ENCODE measurements around the gene SORL1.
"Not testable (repeated sequence)": the region's sequence is repeated elsewhere in the genome, so short reads cannot be mapped to it uniquely, and the experiment has no call there.

Gene SORL1

DNA sequence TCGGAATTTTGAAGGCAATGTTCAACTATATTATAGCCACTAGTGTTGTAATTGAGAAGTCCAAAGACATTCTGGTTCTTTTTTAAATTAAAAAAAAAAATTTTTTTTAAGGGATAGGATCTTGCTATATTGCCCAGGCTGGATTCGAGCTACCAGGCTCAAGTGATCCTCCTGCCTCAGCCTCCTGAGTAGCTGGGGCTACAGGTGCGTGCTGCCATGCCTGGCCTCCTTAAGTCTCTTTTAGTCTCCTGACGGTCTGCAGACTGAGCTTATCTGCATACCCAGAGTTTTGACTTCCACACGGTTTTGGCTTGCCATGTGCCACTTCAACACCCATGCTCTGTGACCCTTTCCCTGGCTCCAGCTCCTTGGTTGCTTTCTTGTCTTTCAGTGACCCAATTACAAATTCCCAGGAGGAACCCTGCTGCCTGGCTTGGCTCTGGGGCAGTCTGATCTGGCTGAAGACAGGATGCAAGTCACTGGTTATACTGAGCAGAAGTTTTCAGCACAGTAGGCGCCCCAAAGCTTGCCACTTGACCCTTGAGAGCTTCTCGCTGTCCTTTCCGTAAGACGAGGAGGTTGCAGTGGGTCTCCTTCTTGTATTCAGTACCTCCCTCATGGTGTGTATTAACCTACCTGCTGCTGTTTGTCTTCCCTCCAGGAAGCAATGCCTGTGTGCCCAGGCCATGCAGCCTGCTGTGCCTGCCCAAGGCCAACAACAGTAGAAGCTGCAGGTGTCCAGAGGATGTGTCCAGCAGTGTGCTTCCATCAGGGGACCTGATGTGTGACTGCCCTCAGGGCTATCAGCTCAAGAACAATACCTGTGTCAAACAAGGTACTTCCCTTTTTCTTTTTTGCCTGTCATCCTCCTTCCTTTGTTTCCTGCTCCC lies 114.4 kb downstream of the SORL1 start:
- DNase-seq: no peak

DNA sequence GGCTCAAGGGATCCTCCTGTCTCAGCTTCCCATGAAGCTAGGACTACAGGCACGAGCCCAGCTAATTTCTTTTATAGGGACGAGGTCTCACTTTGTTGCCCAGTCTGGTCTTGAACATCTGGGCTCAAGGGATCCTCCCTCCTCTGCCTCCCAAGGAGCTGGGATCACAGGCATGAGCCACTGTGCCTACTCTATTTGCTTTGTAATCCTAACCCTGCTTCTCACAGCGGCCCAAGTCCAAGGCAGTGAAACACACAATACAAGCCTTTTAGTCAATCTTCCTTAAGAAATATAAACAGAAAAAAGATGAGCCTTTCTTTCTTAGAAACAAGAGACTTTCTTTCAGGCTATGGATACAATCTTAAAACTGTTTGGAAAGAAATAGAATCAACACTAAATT lies 115.9 kb downstream of the SORL1 start:
- DNase-seq: no peak

DNA sequence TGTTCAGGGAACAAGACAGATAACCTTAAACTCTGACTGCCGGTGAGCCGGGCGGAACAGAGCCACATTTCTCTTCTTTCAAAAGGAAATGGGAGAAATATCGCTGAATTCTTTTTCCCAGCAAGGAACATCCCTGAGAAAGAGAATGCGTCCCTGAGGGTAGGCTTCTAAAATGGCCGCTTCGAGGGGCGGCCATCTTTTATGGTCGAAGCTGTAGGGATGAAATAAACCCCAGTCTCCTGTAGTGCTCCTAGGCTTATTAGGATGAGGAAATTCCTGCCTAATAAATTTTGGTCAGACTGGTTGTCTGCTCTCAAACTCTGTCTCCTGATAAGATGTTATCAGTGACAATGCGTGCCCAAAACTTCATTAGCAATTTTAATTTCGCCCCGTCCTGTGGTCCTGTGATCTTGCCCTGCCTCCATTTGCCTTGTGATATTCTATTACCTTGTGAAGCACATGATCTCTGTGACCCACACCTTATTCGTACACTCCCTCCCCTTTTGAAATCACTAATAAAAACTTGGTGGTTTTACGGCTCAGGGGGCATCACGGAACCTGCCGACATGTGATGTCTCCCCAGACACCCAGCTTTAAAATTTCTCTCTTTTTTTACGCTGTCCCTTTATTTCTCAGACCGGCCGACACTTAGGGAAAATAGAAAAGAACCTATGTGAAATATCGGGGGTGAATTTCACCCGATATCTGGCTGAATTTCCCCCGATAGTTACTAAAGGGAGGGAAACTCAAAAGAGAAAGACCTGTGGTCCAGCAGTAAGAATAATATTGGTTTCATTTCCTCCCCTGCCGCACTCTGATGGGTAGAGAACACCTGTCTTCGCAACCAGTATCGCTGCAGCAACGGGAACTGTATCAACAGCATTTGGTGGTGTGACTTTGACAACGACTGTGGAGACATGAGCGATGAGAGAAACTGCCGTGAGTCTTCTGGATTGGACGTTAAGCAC lies 117.5 kb downstream of the SORL1 start:
- DNase-seq: not testable (repeated sequence)

DNA sequence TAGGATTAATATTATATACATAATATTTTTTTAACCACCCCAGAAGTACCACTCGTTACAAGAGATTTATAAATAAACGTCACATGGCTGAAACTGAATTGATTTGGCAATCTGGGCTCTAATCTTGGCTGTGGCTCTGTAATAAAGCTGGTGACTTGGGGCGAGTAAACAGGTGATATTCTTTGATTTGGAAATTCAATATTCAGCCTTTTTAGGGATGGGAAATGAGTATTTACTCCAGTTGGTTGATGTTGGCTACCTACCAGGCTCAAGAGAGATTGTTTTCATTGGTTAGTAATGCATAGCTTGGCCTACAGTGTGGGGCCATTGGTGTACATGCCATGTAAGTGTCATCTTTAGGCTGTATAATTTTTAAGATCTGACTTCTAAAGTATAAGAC lies 118.3 kb downstream of the SORL1 start:
- DNase-seq: no peak

DNA sequence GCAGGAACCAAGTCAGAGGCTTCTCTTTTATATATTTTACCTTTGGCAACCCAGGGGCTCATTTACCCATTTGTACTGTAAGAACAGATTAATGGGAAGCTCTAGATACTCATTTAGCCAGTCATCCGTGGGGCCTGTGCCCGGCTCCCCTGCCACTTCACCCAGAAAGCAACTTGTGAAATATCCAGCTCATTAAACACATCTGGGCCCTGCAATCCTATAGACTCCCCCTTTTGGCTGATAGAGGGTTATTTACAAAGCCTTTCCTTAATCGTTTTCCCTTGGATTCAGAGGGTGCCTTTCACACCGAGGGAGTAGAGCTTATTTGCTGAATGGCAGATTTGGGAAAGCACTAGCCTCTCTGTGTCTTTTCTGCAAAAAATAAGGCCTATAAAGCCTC lies 119.4 kb downstream of the SORL1 start:
- DNase-seq: no peak

DNA sequence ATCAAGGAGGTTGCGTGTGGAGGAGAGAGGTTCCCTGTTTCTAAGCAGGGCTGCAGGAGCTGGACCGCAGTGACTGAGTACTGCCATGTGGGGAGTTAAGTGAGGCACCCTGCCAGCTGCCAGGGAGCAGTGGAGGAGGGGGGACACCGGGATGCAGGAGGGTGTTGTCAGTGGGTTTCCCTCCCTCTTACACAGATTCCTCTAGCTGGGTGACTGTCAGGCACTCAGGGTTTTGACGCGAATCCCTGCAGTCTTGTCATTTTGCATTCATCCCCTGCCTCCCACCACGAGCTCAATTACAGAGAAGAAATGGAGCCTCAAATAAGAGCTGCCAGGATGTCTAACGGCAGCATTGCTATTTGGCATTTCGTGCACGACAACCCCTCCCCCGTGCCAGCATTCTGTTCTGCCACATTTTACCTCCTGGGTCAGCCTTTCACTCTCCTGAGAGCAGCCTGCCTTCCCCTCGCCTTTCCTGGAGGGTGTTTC lies 120.5 kb downstream of the SORL1 start:
- no peak for DNase-seq

DNA sequence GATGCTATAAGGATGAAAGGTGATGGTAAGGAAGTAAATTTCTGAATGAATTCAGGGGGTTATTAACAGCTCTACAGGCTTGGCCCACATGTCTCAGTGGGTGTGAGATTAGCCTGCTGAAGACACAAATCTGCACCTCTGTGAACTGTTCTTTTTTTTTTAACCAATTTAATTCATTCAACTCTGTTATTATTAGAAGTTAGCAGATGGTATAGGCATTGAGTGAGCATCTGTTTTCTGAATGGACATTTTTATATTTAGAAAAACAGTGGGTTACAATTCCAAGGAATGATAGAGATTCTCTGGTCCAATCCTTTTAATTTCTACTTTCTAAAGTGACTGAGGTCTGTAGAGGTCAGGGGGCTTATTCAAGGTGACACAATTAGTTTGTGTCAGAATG lies 122.7 kb downstream of the SORL1 start:
- no peak for DNase-seq

DNA sequence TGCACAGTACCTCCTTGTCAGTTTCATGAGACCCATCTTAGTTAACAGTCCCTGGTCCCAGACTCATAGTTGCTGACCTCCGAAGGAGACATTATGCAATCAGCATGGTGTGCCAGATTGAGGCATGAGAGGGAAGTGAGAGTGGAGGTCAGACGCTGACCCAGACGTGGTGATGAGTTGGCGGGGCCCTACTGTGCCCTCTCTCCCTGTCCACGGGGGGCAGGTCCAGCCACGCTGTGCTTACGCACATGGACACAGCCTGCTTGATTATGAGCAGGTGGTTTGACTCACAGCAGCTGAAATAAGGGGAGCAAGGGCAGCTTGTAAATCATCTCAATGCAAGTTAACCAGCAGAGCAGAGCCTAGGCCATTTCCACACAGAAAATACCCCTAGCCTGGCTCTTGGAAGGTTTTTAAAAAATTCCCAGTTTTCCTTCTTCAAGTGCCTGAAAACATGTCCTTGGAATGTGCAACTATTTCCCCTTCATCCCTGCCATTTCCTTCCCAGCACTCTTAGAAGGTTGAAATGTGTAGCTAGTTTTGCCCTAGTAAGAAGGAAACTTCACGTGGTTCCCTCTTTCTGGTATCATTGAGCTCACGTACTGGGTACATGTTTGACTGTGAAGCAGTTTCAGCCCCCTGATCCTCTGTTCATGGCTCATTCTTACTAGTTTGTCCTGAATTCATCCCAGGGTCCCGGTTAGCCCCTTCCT lies 123.3 kb downstream of the SORL1 start:
- no peak for DNase-seq

DNA sequence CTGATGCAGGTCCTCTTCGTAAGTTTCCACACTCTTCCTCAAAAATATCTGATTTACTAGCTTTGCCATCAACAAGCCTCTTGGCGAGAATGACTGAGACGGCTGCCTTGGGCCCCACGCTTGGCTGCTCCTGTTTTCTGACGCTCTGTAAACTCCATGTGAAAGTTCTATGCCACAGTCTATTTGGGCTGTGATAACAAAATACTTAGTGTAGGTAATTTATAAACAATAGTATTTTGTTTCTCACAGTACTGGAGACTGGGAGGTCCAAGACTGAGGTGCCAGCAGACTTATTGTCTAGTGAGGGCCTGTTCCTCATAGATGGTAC lies 123.8 kb downstream of the SORL1 start:
- DNase-seq: no peak

DNA sequence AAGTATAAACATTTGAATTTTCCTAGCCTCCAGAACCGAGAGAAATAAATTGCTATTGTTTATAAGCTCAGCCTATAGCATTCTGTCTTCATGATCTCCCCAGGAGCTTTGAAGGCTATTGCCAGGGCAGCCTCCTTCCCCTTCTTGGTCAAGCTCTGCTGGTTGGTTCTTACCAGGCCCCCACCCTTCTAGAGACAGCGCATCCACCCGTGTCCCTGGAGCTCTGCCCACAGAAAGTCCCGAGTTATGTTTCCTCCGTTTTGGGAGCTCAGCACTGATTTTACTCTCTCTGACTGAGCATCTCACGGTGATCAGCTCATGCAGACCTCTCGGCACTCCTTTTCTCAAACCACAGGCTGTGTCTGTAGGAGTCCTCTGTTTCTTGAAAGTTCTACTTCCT lies 124.4 kb downstream of the SORL1 start:
- DNase-seq: no peak

DNA sequence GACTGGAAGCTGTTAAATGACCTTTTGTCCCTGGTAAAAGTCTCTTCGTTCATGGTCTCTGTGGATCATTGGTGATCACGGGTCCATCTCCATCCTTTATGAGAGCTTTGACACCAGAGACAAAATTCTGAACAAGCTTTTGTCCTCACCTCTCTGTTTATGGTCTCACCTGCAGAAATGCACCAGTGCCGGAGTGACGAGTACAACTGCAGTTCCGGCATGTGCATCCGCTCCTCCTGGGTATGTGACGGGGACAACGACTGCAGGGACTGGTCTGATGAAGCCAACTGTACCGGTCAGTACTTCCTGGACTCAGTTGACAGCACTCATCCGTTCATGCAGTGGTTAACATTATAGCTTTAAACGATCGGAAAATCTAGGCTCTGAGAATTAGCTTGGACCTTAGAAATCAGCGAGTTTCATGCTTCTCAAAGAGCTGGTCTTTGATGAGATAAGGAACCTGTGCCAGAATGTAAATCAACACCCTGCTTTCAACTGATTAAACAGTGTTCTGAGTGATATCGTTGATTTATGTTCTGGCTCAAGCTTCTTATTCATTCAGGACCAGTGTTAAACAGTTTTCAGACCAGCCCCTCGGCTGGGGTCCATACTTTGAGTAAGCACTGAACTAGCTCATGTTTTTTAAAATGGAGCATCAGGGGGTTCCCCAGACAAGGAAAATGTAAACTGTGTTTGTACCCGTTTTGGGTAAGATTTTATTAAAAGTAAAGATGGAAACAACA lies 125.2 kb downstream of the SORL1 start:
- no peak for DNase-seq

DNA sequence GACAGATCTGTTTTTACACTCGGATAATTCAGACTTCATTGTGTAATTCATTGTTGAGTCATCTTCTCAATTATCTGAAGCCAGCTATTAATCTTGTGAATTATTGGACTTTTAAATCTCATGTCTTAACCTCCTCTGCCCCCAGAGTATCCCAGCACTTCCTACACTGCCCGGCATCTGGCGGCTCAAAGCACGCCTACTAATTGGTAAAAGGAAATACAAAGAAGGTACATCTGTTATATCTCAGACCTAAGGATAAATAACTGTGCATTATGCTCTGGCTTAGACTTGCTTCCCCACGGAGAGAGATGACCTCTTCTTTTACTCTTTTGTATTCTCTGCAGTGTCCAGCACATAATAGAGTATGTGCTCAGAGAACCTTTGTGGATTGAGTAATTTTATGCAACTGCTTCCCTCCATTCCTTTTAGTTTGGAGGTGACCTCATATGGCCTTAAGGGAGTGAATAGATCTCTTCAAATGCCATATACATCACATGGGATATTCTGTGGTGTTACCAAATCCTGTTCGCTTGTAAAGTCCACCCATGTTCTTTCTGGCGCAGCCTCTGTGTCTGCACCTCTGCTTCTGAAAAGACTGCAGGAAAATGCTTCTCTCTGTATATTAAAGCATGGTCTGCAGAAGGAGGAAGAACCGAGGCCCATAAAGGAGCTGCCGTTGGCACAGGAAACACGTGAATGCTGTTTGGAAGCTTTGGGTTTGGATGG lies 126.3 kb downstream of the SORL1 start:
- DNase-seq: no peak

DNA sequence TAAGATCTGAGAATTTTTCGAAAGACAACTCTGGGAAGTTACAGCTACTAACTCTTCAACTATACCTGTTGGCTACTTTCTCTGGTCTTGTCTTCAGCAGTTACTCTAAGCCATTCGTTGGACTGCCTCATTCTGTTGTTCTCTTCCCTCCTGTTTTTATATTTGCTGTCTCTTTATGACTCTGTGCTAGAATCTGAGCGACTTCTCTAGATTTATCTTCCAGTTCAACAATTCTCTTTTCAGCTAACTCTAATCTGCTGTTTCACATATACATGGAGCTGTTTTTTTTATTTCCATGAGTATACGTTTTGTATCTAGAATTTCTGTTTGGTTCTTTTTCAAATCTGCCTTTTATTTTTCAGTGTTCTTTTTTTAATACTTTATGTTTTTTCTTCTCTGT lies 128.0 kb downstream of the SORL1 start:
- DNase-seq: no peak

DNA sequence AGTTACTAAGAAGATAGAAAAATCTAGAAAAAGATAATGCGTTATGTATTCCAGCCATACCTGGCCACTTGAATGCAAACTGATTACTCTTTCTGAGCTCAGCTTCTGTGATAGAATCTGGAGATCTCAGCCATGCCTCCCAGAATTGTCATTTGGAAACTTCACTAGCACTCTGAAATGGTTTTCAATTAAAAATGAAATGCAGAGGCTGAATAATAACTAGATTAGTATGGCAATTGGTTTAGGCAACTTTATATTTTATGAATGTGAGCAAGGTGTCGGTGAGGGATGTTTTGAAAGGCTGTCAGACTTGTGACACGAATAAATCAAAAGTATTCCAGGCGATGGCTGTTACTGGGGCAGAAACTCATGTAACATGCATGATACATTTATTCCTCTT lies 129.5 kb downstream of the SORL1 start:
- DNase-seq: no peak

DNA sequence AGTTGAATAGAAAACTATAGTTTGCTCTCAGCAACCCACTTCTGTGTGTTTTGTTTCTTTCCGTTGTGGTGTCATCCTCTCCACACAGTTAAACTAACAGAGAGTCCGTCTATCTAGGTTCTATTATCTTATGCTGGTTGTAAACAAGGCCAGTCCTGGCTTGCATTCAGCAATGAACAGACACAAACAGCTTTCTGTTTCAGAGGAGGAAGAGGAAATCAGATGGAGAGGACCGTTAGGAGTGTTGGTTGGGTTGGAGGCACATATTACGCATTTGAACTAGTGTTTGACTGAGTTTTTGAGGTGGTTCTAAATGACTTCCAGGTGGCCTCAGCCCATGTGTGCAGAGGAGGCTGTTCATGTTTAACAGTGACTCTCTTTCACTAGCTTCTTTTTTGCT lies 130.2 kb downstream of the SORL1 start:
- no peak for DNase-seq

DNA sequence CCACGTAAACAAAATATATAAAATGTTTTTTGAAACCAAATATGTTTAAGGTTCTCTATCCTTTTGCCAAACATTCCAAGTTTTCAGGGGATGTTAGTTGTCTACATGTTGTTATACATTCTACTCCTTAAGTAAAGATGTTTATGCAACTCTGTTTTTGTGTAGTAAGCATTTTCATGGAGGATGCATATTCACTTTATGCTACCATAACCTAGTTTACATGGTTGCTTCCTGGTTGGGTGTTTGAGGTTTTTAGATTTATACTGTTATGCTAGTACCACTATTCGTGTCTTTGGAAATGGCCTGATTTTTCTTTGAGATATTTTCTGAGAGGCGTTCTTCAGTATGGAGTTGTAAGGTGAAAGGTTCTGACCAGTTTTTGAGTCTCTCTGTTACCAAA lies 131.7 kb downstream of the SORL1 start:
- no peak for DNase-seq

DNA sequence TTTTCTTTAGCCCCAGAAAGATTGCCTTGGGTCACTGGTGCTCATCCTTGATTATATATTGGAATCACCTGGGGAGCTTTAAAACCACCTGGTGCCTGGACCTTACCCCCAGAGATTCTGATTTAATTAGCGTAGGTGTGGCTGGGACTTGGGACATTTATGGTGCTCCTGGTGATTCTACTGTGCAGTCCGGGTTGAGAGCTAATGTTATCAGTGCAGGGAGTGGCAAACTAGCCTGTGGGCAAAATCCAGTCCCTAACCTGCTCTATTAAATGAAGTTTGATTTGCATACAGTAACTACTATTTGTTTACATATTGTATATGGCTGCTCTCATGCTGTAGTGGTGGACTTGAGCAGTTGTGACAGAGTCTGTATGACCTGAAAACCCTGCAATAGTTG lies 134.6 kb downstream of the SORL1 start:
- DNase-seq: no peak

DNA sequence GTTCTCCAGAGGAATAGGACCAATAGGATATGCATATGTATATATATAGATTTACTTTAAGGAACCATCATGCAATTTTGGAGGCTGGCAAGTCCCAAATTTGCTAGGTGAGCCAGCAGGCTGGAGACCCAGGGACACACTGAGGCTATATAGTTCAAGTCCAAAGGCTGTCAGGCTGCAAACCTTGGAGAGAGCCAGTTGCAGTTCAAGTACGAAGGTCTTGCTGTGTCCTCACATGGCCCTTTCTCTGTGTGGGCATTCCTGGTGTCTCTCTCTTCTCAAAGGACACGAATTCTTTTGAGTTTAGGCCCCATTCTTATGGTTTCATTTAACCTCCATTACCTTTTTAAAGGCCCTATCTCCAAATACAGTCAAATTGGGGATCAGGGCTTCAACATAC lies 135.1 kb downstream of the SORL1 start:
- DNase-seq: no peak

DNA sequence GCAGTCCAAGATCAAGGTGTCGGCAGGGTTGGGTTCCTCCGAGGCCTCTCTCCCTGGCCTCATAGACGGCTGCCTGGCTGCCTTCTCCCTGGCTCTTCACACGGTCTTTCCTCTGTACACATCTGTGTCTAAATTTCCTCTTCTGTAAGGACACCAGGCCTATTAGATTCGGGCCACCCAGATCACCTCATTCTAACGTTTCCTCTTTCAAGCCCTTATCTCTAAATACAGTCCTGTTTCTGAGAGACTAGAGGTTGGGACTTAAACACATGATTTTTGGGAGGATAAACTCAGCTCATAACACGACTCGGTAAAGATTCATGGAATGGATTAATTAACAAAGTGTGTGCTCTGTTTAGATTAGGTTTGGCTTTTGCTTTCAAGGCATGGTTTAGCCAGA lies 136.6 kb downstream of the SORL1 start:
- DNase-seq: no peak

DNA sequence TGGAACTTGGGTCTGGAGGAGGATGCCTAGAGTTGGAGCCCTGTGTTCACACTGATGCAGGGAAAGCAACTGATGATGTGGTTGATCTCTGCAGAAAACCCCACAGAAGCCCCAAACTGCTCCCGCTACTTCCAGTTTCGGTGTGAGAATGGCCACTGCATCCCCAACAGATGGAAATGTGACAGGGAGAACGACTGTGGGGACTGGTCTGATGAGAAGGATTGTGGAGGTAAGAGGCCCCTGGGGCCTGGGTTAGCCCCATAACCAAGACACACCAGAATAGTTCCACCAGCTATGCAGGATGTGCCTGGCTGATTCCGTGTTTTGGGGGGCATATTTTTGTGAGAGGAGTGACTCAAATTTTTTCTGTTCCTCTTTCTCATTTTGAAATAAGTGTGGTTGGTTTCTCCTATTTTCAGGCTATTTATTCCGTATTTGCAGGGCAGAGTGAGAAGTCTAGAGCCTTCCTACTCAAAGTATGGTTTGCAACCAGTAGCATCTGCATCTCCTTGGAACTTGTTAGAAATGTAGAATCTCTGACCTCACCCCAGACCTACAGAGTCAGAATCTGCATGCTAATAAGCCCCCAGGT lies 137.9 kb downstream of the SORL1 start:
- no peak for DNase-seq

DNA sequence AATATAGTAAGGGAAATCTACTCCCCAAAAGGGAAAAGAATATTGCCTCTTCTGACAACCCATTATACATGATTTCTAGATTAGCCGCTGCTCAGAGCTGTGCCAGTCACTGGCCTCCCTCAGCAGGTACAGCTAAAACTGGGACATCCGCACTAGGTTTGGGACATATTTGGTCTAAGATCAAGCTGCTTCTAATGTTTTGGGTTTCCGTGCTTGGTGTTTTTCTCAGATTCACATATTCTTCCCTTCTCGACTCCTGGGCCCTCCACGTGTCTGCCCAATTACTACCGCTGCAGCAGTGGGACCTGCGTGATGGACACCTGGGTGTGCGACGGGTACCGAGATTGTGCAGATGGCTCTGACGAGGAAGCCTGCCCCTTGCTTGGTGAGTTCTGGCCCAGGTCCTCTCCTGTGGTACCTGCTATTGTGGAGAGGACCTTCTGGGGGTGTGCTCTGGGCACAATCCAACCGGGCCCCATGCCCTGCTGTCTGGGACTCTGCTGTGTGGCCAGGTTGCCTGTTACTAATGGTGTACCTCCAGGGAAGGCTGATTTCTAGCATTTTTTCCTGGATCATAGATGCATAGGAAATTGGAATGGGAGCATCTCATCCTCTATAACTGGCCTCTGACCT lies 138.8 kb downstream of the SORL1 start:
- DNase-seq: no peak

Data from activated CD4-positive, CD25-positive, alpha-beta regulatory T cell treated with anti-CD3 and anti-CD28 coated beads, Interleukin-2, amount 50 U/mL, for 72 hours (primary cell).